T-helper 17 cell (primary cell): ENCODE measurements around the gene SPTAN1. TPM values are rescaled to one million over a fixed set of nuclear protein-coding genes. Genes with fewer than 3 reads are reported as not detected.
"Not testable (repeated sequence)": the region's sequence is repeated elsewhere in the genome, so short reads cannot be mapped to it uniquely, and the experiment has no call there.

ENCODE experiments used
- ATAC-seq: fragments of 150-1000 bp; cut with Tn5 transposase; 2 replicates; pipeline ENCODE4 v1.10.0; 2021; ENCODE audit warnings: mild to moderate bottlenecking, moderate library complexity
- DNase-seq, 3 donors: peaks; one replicate each; pipeline versions ENCODE4 v3.0.0 to v3.0.0-alpha.2; 2020 to 2021
- H3K9me3 ChIP-seq: one replicate; pipeline ENCODE4 v1.7.0; 2013; ENCODE audit warnings: low read length, mild to moderate bottlenecking; ENCODE audit not compliant: control insufficient read depth, poor library complexity, severe bottlenecking
- H3K27ac Mint-ChIP-seq: one replicate; pipeline ENCODE4 v1.8.0; 2022; ENCODE audit warnings: mild to moderate bottlenecking, moderate library complexity, mixed read lengths
- H3K27me3 Mint-ChIP-seq: one replicate; pipeline ENCODE4 v1.8.0; 2022; ENCODE audit warnings: mixed read lengths
- H3K36me3 Mint-ChIP-seq: one replicate; pipeline ENCODE4 v1.8.0; 2022; ENCODE audit warnings: low read depth, mixed read lengths
- H3K4me1 Mint-ChIP-seq: one replicate; pipeline ENCODE4 v1.8.0; 2022; ENCODE audit warnings: mild to moderate bottlenecking, mixed read lengths
- H3K4me3 Mint-ChIP-seq: one replicate; pipeline ENCODE4 v1.8.0; 2022; ENCODE audit warnings: mild to moderate bottlenecking, moderate library complexity, mixed read lengths
- total RNA-seq, 4 donors: library from RNA in 2 of 4; stranded (reverse) in 2 of 4; gene quantifications; one replicate each; pipeline ENCODE4 v1.2.3 and lab custom pipeline; 2022 to 2026

SPTAN1 gene
- total RNA-seq, 2 donors from 2014 or later = 734 to 740 TPM

- Mint-ChIP-seq H3K36me3 (no peaks in the 10 kb centered on the region), H3K27ac (no peak overlapping the region), H3K27me3 (no peaks in the 10 kb centered on the region), H3K4me1 (peaks cover 24% of the 10 kb centered on the region), H3K4me3 (peak overlapping the region; percentile 63)
- DNase-seq (no peak), ATAC-seq (no peak)
- no peaks in the 10 kb centered on the region for H3K9me3 ChIP-seq
Observed at GRCh38 chr9:128556926-128557634, 4.7 kb downstream of the SPTAN1 start.

- Mint-ChIP-seq H3K4me1 (peaks cover 27% of the 10 kb centered on the region), H3K27ac (no peak overlapping the region), H3K36me3 (no peaks in the 10 kb centered on the region), H3K4me3 (peak overlapping the region; percentile 74), H3K27me3 (no peaks in the 10 kb centered on the region)
- DNase-seq (peak in 1 of 3 donors; percentile 15), ATAC-seq (peak; percentile 59)
- no peaks in the 10 kb centered on the region for H3K9me3 ChIP-seq
Observed at GRCh38 chr9:128558431-128559310, 6.3 kb downstream of the SPTAN1 start.

DNA sequence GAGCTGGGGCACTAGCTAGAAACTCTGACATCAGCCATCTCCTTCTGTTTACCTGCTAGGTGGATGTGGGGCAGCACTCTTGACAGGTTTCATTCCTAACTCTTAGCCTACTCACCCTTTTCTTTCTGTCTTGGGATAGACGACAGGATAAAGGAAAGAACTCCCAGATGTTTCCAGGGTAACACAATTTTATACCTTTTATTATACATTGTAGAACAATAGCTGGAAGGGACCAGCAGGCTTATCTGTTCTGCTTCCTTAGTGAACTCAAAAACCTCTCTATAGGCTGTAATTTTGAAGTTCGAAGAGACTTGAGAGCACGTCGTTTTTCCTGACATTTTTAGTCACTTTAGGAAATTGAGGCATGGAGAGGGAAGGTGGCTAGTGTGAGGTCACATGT is 13.2 kb downstream of the SPTAN1 start:
- no peak for DNase-seq
- Mint-ChIP-seq H3K4me1 (peaks cover 25% of the 10 kb centered on the region), H3K27ac (peak overlapping the region; percentile 72), H3K27me3 (no peaks in the 10 kb centered on the region), H3K4me3 (no peak overlapping the region), H3K36me3 (peaks cover 7% of the 10 kb centered on the region)
- H3K9me3 ChIP-seq = no peaks in the 10 kb centered on the region
- ATAC-seq = no peak

DNA sequence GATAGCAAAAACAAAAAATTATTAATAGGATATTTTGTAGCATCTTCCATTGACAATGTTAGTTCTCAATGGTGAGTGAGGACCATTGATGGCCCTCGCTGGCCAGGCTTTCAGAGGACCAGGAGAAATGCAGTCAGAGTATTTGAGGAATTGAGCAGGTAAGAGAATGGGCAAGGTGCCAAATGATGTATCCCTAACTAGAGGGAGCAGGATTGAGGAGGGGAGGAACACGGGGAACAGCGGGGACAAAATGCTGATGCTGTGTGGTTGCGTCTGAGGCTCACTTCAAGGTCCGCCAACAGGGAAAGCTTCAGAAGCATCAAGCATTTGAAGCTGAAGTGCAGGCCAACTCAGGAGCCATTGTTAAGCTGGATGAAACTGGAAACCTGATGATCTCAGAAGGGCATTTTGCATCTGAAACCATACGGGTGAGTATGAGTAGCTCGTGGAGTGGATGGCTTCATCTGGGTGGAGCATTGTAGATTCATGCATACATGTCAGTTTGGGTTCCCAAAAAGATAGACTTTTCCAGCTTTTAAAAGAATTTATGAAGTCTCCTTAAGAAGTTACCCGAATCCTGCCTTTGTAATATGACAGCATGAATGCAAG is 16.2 kb downstream of the SPTAN1 start:
- DNase-seq (no peak), ATAC-seq (no peak)
- Mint-ChIP-seq H3K27ac (peak overlapping the region; percentile 77), H3K27me3 (no peaks in the 10 kb centered on the region), H3K4me3 (no peak overlapping the region), H3K4me1 (peaks cover 24% of the 10 kb centered on the region), H3K36me3 (peaks cover 10% of the 10 kb centered on the region)
- no peaks in the 10 kb centered on the region for H3K9me3 ChIP-seq

DNA sequence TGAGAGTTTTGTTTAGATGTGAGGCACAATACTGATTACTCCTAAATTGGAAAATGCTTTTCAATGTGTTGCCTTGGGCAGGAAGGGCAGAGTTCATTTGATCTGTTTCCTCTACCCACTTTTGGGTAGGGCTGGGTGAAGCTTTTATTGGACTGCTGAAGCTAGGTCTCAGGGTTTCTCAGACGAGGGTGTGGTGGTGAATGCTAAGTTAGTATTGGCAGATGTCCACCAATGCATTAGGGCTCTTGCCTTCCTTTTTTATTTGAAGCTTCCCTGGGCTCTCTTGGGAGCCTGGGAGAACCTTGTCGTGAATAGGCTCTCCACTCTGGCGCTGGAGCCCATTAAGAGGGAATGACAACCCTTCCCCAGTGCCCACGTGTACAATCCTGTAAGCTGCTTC is 23.1 kb downstream of the SPTAN1 start:
- Mint-ChIP-seq H3K36me3 (peaks cover 9% of the 10 kb centered on the region), H3K27ac (no peak overlapping the region), H3K27me3 (no peaks in the 10 kb centered on the region), H3K4me3 (no peak overlapping the region), H3K4me1 (peaks cover 10% of the 10 kb centered on the region)
- DNase-seq (no peak), ATAC-seq (no peak)
- H3K9me3 ChIP-seq = no peaks in the 10 kb centered on the region

DNA sequence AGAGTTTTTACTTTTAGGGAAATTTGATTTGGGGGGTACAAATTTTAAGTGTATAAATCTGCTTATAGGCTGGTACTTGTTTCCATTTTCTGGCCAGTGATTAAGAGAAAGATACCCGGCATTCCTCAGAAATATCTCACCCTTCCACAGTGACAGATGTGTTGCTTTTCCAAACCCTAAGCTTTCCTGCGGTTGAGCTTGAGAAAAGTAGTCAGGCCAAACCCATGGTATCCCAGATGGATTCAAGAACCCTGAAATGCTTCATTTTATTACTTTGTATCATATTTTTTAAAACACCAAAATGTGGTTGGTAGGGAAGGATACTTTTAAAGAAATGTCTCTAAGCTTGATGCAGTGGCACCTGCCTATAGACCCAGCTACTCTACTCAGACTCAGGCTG is 23.5 kb downstream of the SPTAN1 start:
- ATAC-seq (no peak), DNase-seq (no peak)
- Mint-ChIP-seq H3K4me1 (peaks cover 10% of the 10 kb centered on the region), H3K36me3 (peaks cover 9% of the 10 kb centered on the region), H3K27me3 (no peaks in the 10 kb centered on the region), H3K27ac (no peak overlapping the region), H3K4me3 (no peak overlapping the region)
- H3K9me3 ChIP-seq = no peaks in the 10 kb centered on the region

GRCh38 chr9:128577206-128577605 is 24.8 kb downstream of the SPTAN1 start:
- no peak overlapping the region for H3K4me3 Mint-ChIP-seq
- DNase-seq (no peak), ATAC-seq (no peak)
- H3K27ac Mint-ChIP-seq = peak overlapping the region; percentile 74
- peaks cover 7% of the 10 kb centered on the region for H3K36me3 Mint-ChIP-seq
- H3K4me1 Mint-ChIP-seq = peaks cover 8% of the 10 kb centered on the region
- no peaks in the 10 kb centered on the region for H3K27me3 Mint-ChIP-seq
- no peaks in the 10 kb centered on the region for H3K9me3 ChIP-seq

- DNase-seq (no peak), ATAC-seq (no peak)
- no peak overlapping the region for H3K4me3 Mint-ChIP-seq
- peaks cover 10% of the 10 kb centered on the region for H3K4me1 Mint-ChIP-seq
- H3K9me3 ChIP-seq = no peaks in the 10 kb centered on the region
- H3K27ac Mint-ChIP-seq = peak overlapping the region; percentile 14
- no peaks in the 10 kb centered on the region for H3K27me3 Mint-ChIP-seq
- H3K36me3 Mint-ChIP-seq = peaks cover 12% of the 10 kb centered on the region
Observed at GRCh38 chr9:128579194-128579593, 26.8 kb downstream of the SPTAN1 start.

DNA sequence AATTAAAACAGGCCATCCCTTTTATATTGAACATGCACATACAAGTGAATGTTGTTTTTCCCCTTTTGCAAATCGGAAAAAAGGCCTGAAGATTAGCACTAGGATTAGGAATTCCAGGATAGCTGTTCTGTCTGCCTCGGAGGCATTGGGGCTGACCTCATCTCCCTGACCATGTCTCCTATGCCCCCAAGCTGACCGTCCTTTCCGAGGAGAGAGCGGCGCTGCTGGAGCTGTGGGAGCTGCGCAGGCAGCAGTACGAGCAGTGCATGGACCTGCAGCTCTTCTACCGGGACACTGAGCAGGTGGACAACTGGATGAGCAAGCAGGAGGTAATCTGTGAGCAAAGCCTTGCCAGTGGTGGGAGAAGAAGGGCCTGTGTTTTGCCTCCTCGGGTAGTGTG is 28.3 kb downstream of the SPTAN1 start:
- H3K9me3 ChIP-seq = no peaks in the 10 kb centered on the region
- DNase-seq = no peak
- H3K27me3 Mint-ChIP-seq = no peaks in the 10 kb centered on the region
- peaks cover 9% of the 10 kb centered on the region for H3K4me1 Mint-ChIP-seq
- no peak overlapping the region for H3K4me3 Mint-ChIP-seq
- H3K27ac Mint-ChIP-seq = no peak overlapping the region
- H3K36me3 Mint-ChIP-seq = peaks cover 15% of the 10 kb centered on the region
- ATAC-seq = no peak

DNA sequence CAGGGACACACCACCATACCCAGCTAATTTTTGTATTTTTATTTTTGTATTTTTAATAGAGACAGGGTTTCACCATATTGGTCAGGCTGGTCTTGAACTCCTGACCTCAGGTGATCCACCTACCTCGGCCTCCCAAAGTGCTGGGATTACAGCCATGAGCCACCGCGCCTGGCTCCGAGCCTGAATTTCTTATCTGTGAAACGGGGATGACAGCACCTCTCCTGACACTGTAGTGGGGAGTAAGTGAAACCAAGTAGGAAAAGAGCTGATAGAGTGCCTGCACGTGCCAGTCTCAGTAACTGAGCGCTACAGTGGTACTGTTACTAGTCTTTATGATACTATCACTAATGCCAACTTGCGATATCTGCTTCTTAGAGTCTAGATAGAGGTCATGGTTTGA is 32.8 kb downstream of the SPTAN1 start:
- H3K27ac Mint-ChIP-seq = not testable (repeated sequence)

GRCh38 chr9:128586934-128587333 is 34.5 kb downstream of the SPTAN1 start:
- not testable (repeated sequence) for H3K9me3 ChIP-seq, DNase-seq, H3K4me3 Mint-ChIP-seq, H3K27me3 Mint-ChIP-seq
- peak; percentile 16 for ATAC-seq
- peak overlapping the region; percentile 67 for H3K27ac Mint-ChIP-seq
- H3K4me1 Mint-ChIP-seq = peaks cover 15% of the 10 kb centered on the region
- peaks cover 13% of the 10 kb centered on the region for H3K36me3 Mint-ChIP-seq

More for the DNA sequence above, 32.8 kb downstream of the SPTAN1 start:
- not testable (repeated sequence) for H3K9me3 ChIP-seq, ATAC-seq, DNase-seq, H3K4me3 Mint-ChIP-seq, H3K27me3 Mint-ChIP-seq
- H3K36me3 Mint-ChIP-seq = peaks cover 10% of the 10 kb centered on the region
- H3K4me1 Mint-ChIP-seq = peaks cover 15% of the 10 kb centered on the region

DNA sequence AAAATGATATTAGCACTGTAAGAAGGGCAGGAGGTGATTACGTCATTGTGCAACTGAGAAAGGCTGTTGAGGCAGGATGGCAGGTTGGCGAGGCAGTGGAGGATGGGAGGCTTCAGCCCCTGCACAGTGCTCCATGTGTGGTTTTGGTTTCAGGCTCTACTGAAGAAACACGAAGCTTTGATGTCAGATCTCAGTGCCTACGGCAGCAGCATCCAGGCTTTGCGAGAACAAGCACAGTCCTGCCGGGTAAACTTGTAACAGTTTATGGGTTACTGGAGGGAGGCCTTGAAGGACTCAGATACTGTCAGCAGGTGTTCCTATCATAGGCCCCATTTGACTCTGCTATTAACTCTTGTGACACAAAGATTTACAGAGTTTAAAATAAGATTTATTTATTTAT is 35.1 kb downstream of the SPTAN1 start:
- H3K4me1 Mint-ChIP-seq = peaks cover 15% of the 10 kb centered on the region
- H3K9me3 ChIP-seq = no peaks in the 10 kb centered on the region
- DNase-seq = no peak
- no peaks in the 10 kb centered on the region for H3K27me3 Mint-ChIP-seq
- ATAC-seq = peak; percentile 89
- no peak overlapping the region for H3K4me3 Mint-ChIP-seq
- H3K36me3 Mint-ChIP-seq = peaks cover 13% of the 10 kb centered on the region
- peak overlapping the region; percentile 67 for H3K27ac Mint-ChIP-seq

GRCh38 chr9:128588581-128589233 is 36.3 kb downstream of the SPTAN1 start:
- H3K27me3 Mint-ChIP-seq = no peaks in the 10 kb centered on the region
- H3K27ac Mint-ChIP-seq = peak overlapping the region; percentile 80
- DNase-seq (no peak), ATAC-seq (no peak)
- no peaks in the 10 kb centered on the region for H3K9me3 ChIP-seq
- peaks cover 9% of the 10 kb centered on the region for H3K36me3 Mint-ChIP-seq
- H3K4me3 Mint-ChIP-seq = no peak overlapping the region
- H3K4me1 Mint-ChIP-seq = peaks cover 12% of the 10 kb centered on the region
